Erythroblast (primary cell): ENCODE data around the gene NFIA.

Source experiments
- GATA1 ChIP-seq: IDR thresholded peaks from 2 replicates; pipeline ENCODE4 v1.6.1; 2011; ENCODE audit warnings: low read depth, mild to moderate bottlenecking, control low read depth, low read length, moderate library complexity
- POLR2A ChIP-seq: IDR thresholded peaks from 2 replicates; pipeline ENCODE4 v1.6.1; 2011; ENCODE audit warnings: mild to moderate bottlenecking, low read length

GRCh38 chr1:61210435-61211154 lies 128.2 kb downstream of the NFIA start:
- TF ChIP-seq POLR2A (no peak), GATA1 (no peak)
